Thymus (tissue), 11 donors: Measurements from ENCODE around the gene DCTN4. TPM values are rescaled to one million over a fixed set of nuclear protein-coding genes. Genes with fewer than 3 reads are reported as not detected.

Experiments
- DNase-seq, 9 donors: peaks; one replicate each; pipeline ENCODE4 v3.0.0-alpha.2; 2013; ENCODE audit warnings: low spot score in 9 of 9, low read depth in 6 of 9, missing footprints in 1 of 9
- H3K27ac ChIP-seq, 2 donors: one replicate each; pipeline ENCODE4 v1.5.1; 2013; ENCODE audit warnings: control low read depth in 1 of 2, low read depth in 1 of 2, low read length in 1 of 2, mild to moderate bottlenecking in 1 of 2, moderate library complexity in 1 of 2
- H3K27me3 ChIP-seq, 2 donors: one replicate each; pipeline ENCODE4 v1.5.1; 2013; ENCODE audit warnings: low read length in 1 of 2; ENCODE audit not compliant: control insufficient read depth in 2 of 2, insufficient read depth in 1 of 2
- H3K36me3 ChIP-seq, 2 donors: one replicate each; pipeline ENCODE4 v1.5.1; 2013; ENCODE audit warnings: low read length in 1 of 2, mild to moderate bottlenecking in 1 of 2, moderate library complexity in 1 of 2; ENCODE audit not compliant: control insufficient read depth in 2 of 2, insufficient read depth in 2 of 2
- H3K4me1 ChIP-seq, 2 donors: one replicate each; pipeline ENCODE4 v1.5.1; 2013; ENCODE audit warnings: low read length in 2 of 2; ENCODE audit not compliant: control insufficient read depth in 2 of 2, insufficient read depth in 2 of 2
- H3K4me3 ChIP-seq, 2 donors: one replicate each; pipeline ENCODE4 v1.5.1; 2013; ENCODE audit warnings: low read length in 2 of 2, control low read depth in 1 of 2, mild to moderate bottlenecking in 1 of 2
- H3K9me3 ChIP-seq, 2 donors: one replicate each; pipeline ENCODE4 v1.5.1; 2013; ENCODE audit warnings: low read length in 1 of 2, mild to moderate bottlenecking in 1 of 2; ENCODE audit not compliant: control insufficient read depth in 2 of 2, insufficient read depth in 1 of 2
- whole genome bisulfite sequencing: extraction: QIAGEN DNeasy Blood & Tissue Kit; methylation state at CpG from one replicate; pipeline ENCODE4 v1.1.7; 2013; 5-methylcytosine and 5-hydroxymethylcytosine counted together
- polyA plus RNA-seq: library from polyadenylated mRNA; stranded (reverse); fragments of 200-250 nt; gene quantifications from one replicate; pipeline ENCODE4 v1.2.3, GENCODE V29; 2013
- total RNA-seq: library from RNA; stranded (reverse); fragments of 120-200 nt; gene quantifications from one replicate; pipeline ENCODE4 v1.2.4, GENCODE V29; 2013
- donor health status: healthy.

The DCTN4 gene
- total and polyA plus RNA-seq, 2 donors: 18.0 to 30.5 TPM

GRCh38 chr5:150789943-150790611, 31.3 kb upstream of the DCTN4 start:
- H3K4me1 ChIP-seq: peaks cover 12 to 14% of the 10 kb centered on the region in 2 donors
- DNase-seq: peak in 2 of 9 donors; percentile 41 to 63
- no peaks in the 10 kb centered on the region for H3K27me3 ChIP-seq
- H3K27ac ChIP-seq: peak overlapping the region in 1 of 2 donors; percentile 46
- no peak overlapping the region for H3K4me3 ChIP-seq
- H3K9me3 ChIP-seq: peaks cover 0 to 4% of the 10 kb centered on the region in 2 donors
- 15% methylated on average over 7 of the region's 7 CpGs for WGBS
- no peaks in the 10 kb centered on the region for H3K36me3 ChIP-seq

- H3K9me3 ChIP-seq: peaks cover 0 to 4% of the 10 kb centered on the region in 2 donors
- H3K4me1 ChIP-seq: peaks cover 12 to 14% of the 10 kb centered on the region in 2 donors
- no peaks in the 10 kb centered on the region for H3K27me3 ChIP-seq
- H3K36me3 ChIP-seq: no peaks in the 10 kb centered on the region
- H3K4me3 ChIP-seq: no peak overlapping the region
- WGBS: 88% methylated on average over 6 of the region's 6 CpGs
- no peak for DNase-seq
- H3K27ac ChIP-seq: no peak overlapping the region
Measured at GRCh38 chr5:150789450-150789849, 30.6 kb upstream of the DCTN4 start.

DNA sequence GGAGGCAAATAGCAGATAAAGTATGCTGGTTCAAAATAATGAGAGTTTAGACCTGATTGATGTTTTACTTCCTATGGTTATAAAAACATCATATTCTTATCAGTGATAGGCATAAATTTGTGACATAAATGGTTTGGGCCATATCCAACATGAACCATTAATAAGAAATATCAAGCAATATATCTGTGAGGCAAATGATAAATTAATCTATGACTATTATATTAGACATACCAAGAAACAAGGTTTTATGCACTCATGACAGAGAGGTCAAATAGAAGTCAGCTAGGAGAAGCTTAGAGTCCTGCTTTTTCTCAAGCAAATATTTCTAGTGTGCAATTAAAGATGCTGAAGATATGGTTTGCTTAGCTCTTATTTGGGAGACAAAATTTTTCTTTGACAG, 30.2 kb upstream of the DCTN4 start:
- Histone ChIP-seq H3K36me3 (no peaks in the 10 kb centered on the region), H3K4me3 (no peak overlapping the region), H3K27me3 (no peaks in the 10 kb centered on the region), H3K27ac (no peak overlapping the region), H3K9me3 (peaks cover 0 to 4% of the 10 kb centered on the region in 2 donors), H3K4me1 (peaks cover 16 to 17% of the 10 kb centered on the region in 2 donors)
- no peak for DNase-seq

- peaks cover 0 to 4% of the 10 kb centered on the region in 2 donors for H3K9me3 ChIP-seq
- H3K27ac ChIP-seq: no peak overlapping the region
- WGBS: 16% methylated on average over 1 of the region's 1 CpG
- no peaks in the 10 kb centered on the region for H3K27me3 ChIP-seq
- DNase-seq: no peak
- H3K4me1 ChIP-seq: peaks cover 28 to 31% of the 10 kb centered on the region in 2 donors
- H3K4me3 ChIP-seq: no peak overlapping the region
- no peaks in the 10 kb centered on the region for H3K36me3 ChIP-seq
Measured at GRCh38 chr5:150787656-150788055, 28.8 kb upstream of the DCTN4 start.

DNA sequence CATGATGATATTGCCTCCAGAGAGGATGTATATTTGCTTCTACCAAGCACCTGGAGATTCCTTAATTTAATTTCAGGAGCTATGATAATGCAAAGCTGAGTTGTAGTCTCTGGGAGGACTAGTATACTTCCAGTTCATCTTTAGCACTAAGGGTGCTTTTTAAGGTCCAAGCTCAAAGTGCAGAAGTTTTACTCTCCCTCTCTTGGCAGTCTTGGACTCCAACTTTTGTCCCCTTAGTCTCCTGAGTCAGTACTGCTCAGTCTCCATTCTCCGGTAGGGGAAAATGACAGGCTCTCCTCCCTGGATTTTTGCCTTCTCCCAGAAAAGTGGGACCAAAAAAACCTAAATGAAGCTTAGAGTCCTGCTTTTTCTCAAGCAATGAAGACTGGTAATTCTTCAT, 28.1 kb upstream of the DCTN4 start:
- Histone ChIP-seq H3K27me3 (no peaks in the 10 kb centered on the region), H3K27ac (no peak overlapping the region), H3K4me1 (peaks cover 35 to 38% of the 10 kb centered on the region in 2 donors), H3K4me3 (no peak overlapping the region), H3K9me3 (peaks cover 0 to 4% of the 10 kb centered on the region in 2 donors), H3K36me3 (no peaks in the 10 kb centered on the region)
- no peak for DNase-seq
- 100% methylated on average over 1 of the region's 1 CpG for WGBS

GRCh38 chr5:150785950-150786349, 27.1 kb upstream of the DCTN4 start:
- peaks cover 0 to 4% of the 10 kb centered on the region in 2 donors for H3K9me3 ChIP-seq
- peaks cover 43 to 48% of the 10 kb centered on the region in 2 donors for H3K4me1 ChIP-seq
- H3K27ac ChIP-seq: no peak overlapping the region
- H3K4me3 ChIP-seq: no peak overlapping the region
- no peak for DNase-seq
- H3K27me3 ChIP-seq: no peaks in the 10 kb centered on the region
- WGBS: 97% methylated on average over 1 of the region's 1 CpG
- no peaks in the 10 kb centered on the region for H3K36me3 ChIP-seq

DNA sequence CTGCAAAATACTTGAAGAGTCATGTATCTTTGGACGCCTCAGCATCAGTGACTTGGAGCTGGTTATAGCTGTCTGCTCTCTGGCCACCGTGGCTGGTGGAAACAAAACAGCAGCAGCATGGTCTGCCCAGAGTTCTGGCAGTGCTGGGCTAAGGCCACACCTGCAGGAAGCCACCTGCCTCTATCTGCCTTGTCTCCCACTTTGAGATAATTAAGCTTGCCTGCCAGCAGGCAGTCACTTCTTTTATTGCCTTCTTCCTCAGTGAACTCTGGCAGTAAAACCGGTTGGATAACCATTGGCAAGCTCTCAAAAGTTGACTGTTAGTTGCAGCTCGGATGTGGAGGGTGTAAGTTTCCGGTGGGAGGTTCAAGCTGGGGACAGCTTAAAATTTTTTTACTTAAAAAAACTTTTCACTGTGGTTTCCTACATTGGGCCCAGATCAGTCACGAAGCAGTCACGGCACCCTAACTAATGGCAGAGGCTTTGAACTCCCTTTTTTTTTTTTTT, 24.7 kb upstream of the DCTN4 start:
- H3K9me3 ChIP-seq: peaks cover 0 to 4% of the 10 kb centered on the region in 2 donors
- peak overlapping the region in 1 of 2 donors; percentile 19 for H3K4me3 ChIP-seq
- peak overlapping the region; percentile 71 to 83 for H3K27ac ChIP-seq
- 1% methylated on average over 7 of the region's 7 CpGs for WGBS
- H3K4me1 ChIP-seq: peaks cover 46 to 58% of the 10 kb centered on the region in 2 donors
- peaks cover 0 to 3% of the 10 kb centered on the region in 2 donors for H3K27me3 ChIP-seq
- peak in 4 of 9 donors; percentile 50 to 81 (median 58) for DNase-seq
- no peaks in the 10 kb centered on the region for H3K36me3 ChIP-seq

DNA sequence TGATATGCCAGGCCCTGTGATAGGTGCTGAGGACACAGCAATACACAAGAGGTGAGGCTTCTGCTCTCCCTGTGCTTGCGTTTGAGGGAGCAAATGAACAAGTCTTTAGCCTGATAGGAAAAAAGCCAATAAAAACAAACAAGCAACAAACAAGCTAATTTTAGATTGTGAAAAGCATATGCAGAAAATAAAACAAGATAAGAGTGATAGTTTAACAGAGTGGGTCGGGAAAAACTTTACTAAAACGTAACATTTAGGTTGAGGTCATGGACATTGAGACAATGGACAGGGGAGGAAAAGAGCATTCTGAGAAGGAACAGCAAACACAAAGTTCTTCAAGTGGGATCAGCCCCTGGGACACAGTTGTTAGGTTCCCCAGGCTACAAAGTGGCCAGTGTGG, 24.0 kb upstream of the DCTN4 start:
- Histone ChIP-seq H3K27me3 (peaks cover 0 to 9% of the 10 kb centered on the region in 2 donors), H3K9me3 (peaks cover 0 to 4% of the 10 kb centered on the region in 2 donors), H3K27ac (peak overlapping the region; percentile 71 to 83), H3K4me1 (peaks cover 46 to 64% of the 10 kb centered on the region in 2 donors), H3K4me3 (peak overlapping the region in 1 of 2 donors; percentile 19), H3K36me3 (no peaks in the 10 kb centered on the region)
- whole genome bisulfite sequencing: 63% methylated on average over 3 of the region's 3 CpGs
- DNase-seq: no peak

GRCh38 chr5:150781706-150782614, 23.1 kb upstream of the DCTN4 start:
- Histone ChIP-seq H3K4me3 (no peak overlapping the region), H3K27ac (peak overlapping the region in 1 of 2 donors; percentile 18), H3K27me3 (peaks cover 0 to 11% of the 10 kb centered on the region in 2 donors), H3K4me1 (peaks cover 46 to 64% of the 10 kb centered on the region in 2 donors), H3K9me3 (peaks cover 0 to 4% of the 10 kb centered on the region in 2 donors), H3K36me3 (no peaks in the 10 kb centered on the region)
- WGBS: 91% methylated on average over 10 of the region's 10 CpGs
- no peak for DNase-seq
